GM19328 (cell line): ENCODE results near the gene XRN2.
"Not testable (repeated sequence)": the region's sequence is repeated elsewhere in the genome, so short reads cannot be mapped to it uniquely, and the experiment has no call there.

Source experiments
- ATAC-seq: cut with Tn5 transposase; IDR thresholded peaks from one replicate; pipeline ENCODE4 v1.9.1; 2021; ENCODE audit warnings: mild to moderate bottlenecking, moderate library complexity; ENCODE audit not compliant: unreplicated experiment

Gene XRN2

GRCh38 chr20:21413996-21414395 is 110.9 kb downstream of the XRN2 start:
- not testable (repeated sequence) for ATAC-seq

- not testable (repeated sequence) for ATAC-seq
Measured at GRCh38 chr20:21419147-21419546, 116.0 kb downstream of the XRN2 start.

- ATAC-seq, result no peak
Measured at GRCh38 chr20:21421601-21422236, 118.6 kb downstream of the XRN2 start.

GRCh38 chr20:21423712-21424111 is 120.6 kb downstream of the XRN2 start:
- not testable (repeated sequence) for ATAC-seq

- no peak for ATAC-seq
Measured at GRCh38 chr20:21424846-21425245, 121.7 kb downstream of the XRN2 start.

GRCh38 chr20:21430020-21430419 is 126.9 kb downstream of the XRN2 start:
- ATAC-seq, result no peak

GRCh38 chr20:21432911-21433310 is 129.8 kb downstream of the XRN2 start:
- ATAC-seq, result no peak

GRCh38 chr20:21433329-21433890 is 130.3 kb downstream of the XRN2 start:
- ATAC-seq, result no peak

- ATAC-seq, result no peak
Measured at GRCh38 chr20:21435576-21435975, 132.4 kb downstream of the XRN2 start.

- ATAC-seq, result no peak
Measured at GRCh38 chr20:21436205-21436604, 133.1 kb downstream of the XRN2 start.

- ATAC-seq, result no peak
Measured at GRCh38 chr20:21437248-21437647, 134.1 kb downstream of the XRN2 start.

GRCh38 chr20:21437816-21438215 is 134.7 kb downstream of the XRN2 start:
- ATAC-seq, result no peak
